Stimulated activated CD4-positive, alpha-beta T cell treated with anti-CD3 and anti-CD28 coated beads, TNF-alpha, amount 100 ng/mL, for 48 hours (primary cell): ENCODE results near the gene ARHGAP27.
A peak's percentile ranks its signal among the peaks of the same experiment; 100 is the strongest.
"Not testable (repeated sequence)": the region's sequence is repeated elsewhere in the genome, so short reads cannot be mapped to it uniquely, and the experiment has no call there.

ENCODE experiments used
- DNase-seq, 3 donors: peaks; one replicate each; pipeline ENCODE4 v3.0.0-alpha.2; 2020; ENCODE audit warnings: low read depth in 3 of 3

ARHGAP27 gene

DNA sequence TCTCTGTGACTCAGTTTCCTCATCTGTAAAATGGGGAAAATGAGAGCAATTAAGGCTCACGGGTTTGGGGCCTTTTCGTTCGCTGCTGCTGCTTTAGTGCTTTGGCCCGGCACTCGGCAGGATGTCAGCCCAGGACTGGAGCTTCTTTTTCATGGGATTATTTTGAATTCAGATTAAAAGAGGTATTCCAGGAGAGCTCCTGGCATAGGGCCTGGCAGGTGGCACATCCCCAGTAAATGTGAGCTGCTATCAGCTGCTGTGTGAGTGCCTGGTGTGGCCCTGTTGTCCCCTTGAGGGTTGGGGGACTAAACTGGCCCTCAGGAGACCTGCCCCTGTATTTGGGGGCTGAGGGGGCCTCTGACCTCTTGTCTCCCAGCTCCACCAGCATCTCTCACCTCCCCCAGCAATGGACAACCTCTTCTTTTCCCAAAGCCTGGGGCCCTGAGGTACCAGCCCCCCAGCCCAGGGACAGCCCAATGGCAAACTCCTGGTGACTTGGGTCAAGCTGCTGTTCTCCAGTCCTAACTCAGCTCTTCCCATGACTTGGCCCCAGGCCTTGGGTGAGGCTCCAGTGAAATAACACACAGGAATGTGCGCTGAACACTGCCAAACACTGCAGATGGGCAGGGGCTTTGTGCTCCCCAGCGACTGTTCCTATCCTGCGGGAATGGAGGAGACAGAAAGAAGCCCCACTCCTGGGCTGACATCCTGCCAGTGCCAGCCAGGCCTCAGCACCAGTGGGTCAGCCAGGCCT, 14.4 kb upstream of the ARHGAP27 start:
- not testable (repeated sequence) for DNase-seq

DNA sequence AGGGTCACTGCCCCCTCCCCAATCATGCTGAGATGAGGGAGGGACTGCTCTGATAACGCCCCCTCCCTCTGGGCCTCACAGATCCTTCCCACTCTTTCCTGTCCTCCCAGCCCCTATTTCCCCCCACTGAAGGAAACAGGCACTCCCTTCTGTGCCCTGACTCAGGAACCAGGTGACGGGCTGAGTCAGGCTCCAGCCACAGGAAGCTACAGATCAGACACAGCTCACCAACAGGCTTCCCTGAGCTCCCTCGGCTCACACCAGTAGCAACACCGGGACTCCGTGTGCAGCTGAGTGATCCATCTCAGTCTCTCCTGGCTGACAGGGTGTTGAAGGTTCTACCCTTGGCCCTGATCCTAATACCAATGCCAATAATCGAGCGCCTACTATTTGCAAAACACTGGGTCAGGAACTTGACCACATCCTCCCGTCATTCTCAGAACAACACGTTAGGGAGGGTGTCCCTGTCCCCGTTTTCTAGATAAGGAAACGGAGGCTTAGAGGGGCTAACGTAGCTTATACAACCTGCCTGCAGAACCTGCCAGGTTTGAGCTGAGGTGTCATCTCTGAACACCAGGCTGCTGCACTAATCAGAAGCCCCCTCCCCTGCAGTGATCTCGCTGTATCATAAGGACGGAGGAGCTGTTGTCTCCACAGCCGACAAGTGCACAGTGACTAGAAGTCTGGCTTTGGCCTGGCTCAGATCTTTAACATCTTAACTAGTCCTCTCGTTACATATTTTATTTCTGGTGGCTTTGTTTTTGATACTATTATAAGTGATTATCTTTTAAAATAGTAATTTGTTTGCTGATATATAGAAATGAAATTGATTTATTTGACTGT, 13.5 kb upstream of the ARHGAP27 start:
- DNase-seq: not testable (repeated sequence)

DNA sequence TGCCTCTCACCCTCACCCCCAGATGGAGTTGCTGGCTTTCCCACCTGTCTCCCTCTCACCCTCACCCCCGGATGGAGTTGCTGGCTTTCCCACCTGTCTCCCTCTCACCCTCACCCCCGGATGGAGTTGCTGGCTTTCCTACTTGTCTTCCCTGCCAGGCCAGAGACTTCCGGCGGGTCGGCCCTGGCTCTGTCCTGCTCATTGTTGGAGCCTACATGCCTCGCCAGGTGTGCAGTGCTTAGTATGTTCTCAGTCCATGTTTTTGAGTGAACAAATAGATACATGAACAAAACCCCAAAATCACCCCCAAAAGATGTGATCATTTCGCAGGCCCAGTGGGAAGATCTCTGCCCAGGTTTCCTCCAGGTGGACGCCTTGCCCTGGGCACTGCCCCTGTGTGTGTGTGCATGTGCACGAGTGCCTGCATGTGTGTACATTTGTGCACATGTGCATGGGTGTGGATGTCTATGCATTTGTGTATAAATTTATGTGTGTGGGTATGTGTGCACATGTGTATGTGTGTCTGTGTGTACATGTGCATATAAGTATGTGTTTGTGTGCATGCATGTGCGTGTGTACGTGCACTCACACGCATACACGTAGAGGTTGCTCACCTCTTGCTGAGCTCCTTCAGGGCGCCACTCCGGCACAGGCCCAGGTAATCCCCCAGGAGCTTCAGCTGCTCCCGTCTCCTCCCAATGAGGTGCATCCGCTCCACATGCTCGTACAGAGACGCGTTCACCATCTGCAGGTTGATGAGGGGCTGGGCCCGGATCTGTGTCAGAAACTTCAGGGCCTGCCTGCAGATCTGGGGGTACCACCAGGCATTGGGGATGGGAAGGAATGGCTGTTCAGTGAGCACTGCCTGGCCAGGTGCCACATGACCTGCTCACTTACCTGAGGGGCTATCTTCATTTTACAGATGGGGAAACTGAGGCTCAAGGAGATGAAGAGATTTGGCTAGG, 12.5 kb upstream of the ARHGAP27 start:
- not testable (repeated sequence) for DNase-seq

DNA sequence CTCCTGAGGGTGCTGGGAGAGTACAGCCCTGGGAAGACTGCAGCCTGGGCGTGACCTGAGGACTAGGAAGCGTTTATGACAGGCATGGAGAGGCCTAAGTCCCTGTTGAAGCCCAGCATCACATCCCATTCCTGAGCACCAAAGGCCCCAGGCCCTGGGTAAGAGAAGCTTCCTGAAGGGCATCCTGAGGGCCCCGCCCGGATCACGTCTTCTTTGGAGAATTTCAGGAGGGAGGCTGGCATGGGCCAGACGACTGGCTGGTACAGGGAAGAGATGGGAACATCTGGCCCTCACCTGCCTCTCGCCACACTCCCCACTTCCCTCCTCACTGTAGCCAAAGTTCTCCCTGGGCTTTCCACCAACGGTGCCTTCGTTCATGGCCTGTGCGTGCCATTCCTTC, 11.6 kb upstream of the ARHGAP27 start:
- DNase-seq: not testable (repeated sequence)

DNA sequence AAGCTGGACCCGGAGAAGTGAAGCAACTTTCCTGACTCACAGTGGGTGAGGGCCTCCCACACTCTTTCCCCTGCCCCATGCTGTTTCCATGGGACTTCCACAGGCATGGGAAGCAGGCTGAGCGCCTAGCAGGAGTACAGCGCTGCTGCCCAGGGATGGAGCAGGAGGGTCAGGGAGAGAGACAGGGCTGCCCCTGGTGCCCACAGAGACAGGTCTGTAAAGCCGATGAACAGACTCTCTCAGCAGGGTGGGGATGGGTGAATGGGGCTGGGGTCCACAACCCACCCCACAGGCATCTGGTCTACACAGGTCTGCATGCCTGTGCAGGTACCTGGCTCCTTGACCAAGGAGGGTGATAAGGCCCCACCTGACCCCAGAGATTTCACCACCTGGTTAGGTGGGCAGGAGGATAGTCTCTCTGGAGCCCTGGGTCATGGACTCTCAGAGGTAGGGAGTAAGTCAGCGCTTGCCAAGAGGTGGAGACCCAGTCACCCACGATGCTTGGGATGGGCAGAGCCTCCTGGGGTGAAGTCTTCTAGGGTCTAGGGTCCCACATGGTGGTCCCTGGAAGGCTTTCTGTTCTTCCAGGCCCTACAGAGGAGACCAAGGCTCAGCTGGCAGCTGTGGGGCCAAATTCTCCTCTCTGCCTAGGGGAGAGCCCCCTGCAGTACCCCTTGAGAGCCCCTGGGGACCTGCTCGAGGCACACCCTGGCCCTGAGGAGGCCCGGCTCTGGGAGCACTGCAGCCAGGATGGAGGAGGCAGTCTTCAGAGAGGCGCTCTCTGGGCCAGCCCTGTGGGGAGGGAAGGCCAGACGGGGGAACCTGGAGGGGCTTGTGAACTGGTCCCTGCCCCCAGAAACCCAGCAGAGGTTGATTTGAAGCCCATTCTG, 10.9 kb upstream of the ARHGAP27 start:
- DNase-seq: not testable (repeated sequence)

DNA sequence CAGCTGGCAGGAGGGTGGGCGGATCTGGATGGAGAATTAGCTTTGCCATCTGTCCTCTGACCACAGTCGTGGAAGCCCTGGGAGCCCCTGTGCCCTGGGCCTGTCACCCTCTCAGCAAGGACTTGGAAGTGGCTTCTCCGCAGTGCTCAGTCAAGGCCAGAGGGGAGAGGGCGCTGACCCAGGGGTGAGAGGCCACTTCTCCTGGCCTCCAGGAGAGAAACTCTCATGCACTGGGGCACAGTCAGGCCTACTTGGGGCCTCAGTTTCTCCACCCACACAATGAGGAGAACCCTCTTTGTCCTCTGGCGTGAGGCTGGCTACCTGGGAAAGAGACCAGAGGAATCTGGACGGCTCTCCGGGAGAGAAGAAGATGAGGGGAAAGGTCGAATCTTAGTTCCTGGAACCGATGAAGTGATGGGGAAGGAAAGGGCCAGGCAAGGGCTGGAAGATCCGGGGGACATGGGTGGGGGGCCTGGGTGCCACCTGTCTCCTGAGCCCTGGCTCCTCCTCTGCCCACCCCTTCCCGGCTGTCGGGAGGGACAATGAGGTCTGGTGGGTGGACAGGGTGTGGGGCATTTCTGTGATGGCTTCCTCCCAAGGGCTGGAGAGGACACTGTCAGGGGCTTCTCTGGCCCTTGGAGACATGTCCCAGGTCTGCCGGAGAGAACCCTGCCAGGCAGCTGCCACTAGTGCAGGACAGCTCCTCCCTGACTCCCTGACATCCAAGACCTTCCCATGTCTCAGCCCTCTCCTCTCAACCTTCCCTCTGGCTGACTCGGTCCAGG, 9.0 kb upstream of the ARHGAP27 start:
- DNase-seq: no peak

DNA sequence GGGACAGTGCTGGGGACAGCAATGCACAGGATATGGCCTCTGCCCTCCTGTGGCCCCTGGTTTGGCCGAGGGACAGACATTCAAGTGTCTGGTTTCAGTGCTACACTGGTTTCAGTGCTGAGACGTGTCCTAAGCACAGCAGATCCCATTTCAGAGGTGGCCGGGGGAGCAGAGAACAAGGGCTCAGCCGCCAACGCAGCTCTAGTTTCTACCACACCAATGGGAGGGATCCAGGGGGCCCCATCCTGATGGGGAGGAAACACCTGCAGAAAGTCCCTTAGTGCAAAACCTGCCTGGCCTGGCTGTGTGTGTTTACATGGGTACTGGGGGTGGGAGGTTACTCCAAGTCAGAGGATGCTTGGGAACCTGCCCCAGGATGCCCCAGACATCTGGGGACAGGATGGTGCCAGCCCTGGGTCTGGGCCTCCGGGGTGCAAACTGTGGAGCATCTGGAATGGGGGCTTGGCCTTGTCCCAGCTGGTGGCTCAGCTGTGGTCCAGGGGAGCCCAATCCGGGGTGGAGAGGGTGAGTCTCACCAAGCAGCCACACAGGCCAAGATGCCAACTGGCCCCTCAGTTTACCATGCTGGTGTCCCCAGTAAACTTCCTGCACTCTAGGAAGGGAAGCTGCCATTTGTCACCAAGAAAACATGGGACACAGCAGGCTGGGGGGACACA, 8.3 kb upstream of the ARHGAP27 start:
- not testable (repeated sequence) for DNase-seq

DNA sequence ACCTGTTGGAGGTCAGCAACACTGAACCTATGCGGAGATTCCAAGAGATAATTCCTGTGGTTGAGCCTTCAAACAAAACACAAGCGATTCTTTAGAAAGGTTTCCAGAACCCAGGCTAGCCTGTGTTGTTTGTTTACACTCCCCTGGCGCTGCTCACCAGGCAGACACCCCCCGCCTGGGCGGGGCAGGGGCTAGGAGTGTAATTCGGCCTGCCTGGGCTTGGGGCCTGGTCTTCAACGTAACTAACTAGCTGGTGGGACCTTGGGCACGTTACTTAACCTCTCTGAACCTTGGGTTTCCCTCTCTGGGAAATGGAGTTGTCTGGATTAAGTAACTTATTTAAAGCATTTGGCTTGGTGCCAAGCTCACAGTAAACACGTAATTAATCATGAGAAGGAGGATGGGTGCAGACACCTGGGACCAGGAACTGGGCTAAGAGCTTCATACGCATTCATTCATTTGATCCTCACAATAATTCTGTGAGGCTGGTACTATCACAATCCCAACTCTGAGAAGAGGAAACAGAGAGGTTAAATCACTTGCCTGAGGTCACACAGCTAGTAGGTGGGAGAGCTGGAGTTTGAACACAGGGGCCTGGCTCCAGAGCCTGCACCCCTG, 7.6 kb upstream of the ARHGAP27 start:
- no peak for DNase-seq

DNA sequence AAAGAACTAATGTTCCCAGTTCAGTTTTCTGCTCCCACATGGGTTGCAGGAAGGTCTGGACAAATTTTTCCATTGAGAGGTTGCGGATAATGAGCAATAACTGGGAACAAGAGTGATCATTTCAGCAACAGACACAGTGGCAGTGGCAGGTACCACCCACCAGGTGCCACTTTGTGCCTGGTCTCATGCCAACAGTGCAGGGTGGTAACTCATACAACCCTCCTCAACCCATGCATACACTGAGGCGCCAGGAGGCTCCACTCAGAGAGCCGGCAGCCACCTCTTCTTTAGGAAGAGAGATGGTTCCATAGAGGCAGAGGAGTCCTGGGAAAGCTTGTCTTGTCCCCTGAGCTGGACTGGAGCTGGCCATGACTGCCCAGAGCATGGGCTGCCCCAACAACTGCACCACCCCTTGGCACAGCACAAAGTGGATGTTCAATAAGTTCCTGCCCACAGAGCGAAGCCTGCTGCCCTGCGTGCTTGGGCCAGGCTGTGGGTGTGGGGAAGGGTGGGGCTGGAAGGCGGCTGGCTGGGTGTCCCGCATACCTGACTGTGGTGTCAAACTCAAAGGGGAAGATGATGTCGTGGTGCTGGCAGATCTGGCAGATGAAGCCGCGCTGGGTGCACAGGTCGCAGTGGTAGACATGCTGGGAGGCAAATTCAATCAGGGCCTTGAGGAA, 6.4 kb upstream of the ARHGAP27 start:
- DNase-seq: no peak

DNA sequence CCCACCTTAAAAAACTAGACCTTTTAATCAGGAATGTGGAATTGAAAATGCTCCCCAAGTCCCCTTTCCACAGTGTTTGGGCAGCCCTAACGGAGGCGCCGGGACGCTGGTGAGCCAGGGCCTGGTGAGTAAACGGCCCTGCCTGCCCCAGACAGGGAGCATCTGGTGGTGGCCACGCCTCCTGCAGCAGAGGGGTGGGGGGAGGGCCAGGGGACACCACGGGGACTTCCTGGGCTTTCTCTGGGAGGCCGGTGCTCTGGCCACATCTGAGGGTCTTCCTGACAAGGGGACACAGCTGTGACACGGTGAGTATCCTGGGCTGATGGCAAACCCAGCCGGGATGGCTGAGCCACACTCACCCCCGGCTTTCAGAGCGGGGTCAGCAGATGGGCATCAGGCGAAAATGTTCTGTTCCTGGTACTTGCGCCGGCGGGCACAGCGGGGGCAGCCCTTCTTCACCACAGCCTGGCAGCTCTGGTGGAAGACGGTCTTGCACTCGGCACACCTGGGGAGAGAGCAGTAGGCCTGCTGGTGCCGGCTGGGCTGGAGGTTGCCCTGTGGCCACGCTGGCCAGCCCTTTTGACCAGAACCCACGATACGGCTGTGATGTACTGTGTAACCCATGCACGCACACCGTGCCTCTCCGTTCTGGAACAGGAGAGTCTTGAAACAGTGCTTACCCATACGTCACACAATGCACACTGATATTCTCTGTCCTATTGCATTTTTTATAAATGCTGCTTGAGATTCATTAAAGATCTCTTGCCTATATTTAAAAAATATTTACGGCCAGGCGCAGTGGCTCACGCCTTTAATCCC, 5.0 kb upstream of the ARHGAP27 start:
- no peak for DNase-seq

DNA sequence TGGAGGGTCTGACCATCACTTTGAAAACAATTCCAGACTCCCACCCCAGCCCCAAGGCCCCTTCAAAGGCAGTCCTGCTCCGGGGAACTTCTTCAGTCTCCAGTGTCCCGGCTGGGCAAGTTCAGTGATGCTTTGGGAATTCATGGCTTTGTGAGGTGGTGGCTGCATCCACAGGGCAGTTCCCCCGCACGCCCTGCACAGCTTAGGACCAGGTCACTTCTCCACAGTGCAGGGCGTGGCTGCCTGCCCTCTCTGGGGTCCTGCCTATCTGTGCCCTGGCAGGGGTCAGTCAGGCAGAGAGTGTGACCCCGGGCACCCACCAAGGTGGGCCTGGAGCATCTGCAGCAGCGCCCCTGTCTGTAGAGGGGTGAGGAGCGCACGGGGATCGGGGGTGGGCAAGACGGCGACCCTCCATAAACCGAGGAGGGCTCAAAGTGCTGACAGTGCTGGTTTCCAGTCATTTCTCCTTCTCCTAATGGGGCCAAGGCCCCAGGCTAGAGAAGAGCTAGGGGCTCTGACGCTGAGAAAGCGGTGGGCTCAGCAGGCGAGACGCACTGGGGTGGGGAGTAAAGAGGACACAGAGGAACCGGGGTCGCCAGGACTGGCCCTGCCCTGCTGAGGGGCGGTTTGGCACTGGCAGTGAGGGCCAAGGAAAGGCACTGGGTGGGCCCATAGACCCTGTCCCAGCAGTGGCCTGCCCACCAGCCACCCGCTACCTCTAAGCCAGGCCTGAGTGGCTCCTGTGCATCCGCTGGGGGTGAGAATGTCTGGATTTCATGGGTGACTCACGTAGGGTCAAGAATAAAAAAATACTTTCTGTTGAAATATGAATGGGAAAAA, 4.2 kb upstream of the ARHGAP27 start:
- DNase-seq: no peak

DNA sequence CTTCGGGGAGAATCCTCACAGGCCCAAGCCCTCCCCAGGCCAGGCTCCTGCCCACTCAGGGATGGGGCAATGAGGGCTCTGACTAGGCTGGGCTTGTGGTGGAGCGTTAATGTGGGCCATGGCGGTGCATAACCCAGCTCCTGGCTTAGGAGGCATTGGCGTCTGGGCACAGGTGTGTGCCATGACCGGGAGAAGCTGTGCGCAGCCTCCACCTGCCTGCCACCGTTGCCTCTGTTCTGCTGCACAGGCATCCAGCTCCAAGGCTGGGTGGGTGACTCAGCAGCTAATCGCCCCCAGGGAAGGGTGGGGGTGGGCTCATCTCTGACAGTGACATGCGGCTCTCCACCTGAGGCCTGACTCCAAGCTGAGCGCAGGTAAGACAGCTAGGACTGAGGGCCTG, 3.5 kb upstream of the ARHGAP27 start:
- DNase-seq: no peak

DNA sequence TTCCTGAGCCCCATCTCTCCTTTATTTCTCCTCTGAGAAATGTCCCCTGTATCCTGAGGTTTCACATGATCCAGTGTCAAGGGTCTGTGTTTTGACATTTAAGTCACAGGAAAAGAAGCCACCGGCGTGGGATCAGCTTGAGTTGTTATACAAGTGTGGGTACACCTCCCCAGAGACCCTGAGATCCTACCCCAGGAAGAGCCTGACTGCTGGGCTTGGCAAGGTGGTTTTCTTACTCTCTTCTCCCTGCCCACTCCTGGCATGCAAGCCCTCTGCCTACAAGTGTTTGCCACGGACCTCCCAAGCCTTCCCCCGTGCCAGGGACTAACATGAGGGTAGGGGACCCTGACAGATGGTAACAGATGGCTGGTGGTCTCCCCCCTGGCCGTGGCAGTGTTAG, 2.8 kb upstream of the ARHGAP27 start:
- DNase-seq: no peak

DNA sequence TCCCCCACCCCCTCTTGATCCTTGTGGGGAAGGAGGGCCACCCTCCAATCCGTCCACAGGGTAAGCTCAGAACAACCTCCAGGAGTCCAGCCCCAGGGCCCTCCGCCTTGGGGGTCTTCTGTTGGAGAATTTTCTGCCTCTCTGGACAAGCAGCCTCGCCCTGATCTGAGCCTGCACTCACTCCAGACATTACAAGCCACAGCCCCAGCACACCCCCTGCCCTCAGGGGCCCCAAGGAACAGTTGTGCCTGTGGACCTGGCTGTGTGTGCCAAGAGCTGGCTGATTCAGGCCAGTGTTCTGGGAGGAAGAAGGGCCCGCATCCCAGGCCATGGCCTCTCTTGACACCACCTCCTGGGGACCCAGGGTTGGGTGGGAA, 477 bp upstream of the ARHGAP27 start:
- no peak for DNase-seq

DNA sequence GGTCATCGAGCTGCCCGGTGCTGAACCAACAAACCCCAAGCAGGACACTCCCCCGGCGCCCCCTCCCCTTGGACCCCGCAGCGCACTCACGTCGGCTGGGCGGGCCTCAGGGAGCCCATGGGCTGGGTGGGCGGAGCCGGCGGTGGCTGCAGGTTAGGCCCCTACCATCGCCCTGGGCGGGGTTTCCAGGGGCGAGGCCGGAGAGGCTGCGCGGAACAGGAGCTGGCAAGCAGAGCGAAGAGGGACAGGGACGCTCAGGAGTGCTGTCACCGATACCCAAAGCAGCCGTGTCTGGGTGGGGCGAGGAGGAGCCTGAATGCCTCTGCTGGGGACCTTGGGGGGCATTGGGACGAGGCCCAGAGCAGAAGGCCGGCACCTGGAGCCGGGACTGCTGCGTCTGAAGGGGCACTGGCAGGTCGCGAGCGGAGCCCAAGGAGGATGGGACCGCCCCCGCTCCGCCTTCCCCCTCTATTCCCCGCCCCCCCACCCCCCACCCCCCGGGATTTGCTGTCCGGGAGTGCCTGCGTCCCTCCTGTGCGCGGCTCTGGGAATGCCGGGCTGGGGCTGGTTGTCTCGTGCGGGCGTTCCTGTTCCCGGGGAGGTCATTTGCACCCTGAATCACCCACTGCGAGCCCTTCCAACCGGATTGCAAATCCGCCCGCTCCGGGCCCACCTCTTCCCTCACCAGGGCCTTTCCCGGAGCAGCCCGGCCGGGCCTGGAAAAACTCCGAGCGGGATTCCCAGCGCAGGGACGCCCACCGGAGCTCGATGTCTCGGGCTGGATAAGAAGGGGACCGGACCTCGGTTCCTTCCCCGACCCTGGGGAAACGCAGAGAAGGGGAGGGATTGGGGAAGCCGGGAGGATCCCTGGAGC, 902 bp downstream of the ARHGAP27 start:
- DNase-seq: peak; percentile 40 to 79 (median 41)
